Glutamatergic neuron (in vitro differentiated cells): Measurements from ENCODE around the gene EPB41L4A. TPM values are rescaled to one million over a fixed set of nuclear protein-coding genes. Genes with fewer than 3 reads are reported as not detected.
"Not testable (repeated sequence)": the region's sequence is repeated elsewhere in the genome, so short reads cannot be mapped to it uniquely, and the experiment has no call there.

Experiments used
- DNase-seq: peaks from one replicate; pipeline ENCODE4 v3.0.0; 2022
- H3K27ac Mint-ChIP-seq: one replicate; pipeline ENCODE4 v1.8.0; 2020; ENCODE audit warnings: mild to moderate bottlenecking, mixed read lengths, inconsistent platforms; ENCODE audit not compliant: unreplicated experiment
- H3K27me3 Mint-ChIP-seq: one replicate; pipeline ENCODE4 v1.8.0; 2020; ENCODE audit warnings: mild to moderate bottlenecking, moderate library complexity, mixed read lengths, inconsistent platforms; ENCODE audit not compliant: unreplicated experiment
- H3K36me3 Mint-ChIP-seq: one replicate; pipeline ENCODE4 v1.8.0; 2020; ENCODE audit warnings: mild to moderate bottlenecking, mixed read lengths, inconsistent platforms; ENCODE audit not compliant: unreplicated experiment
- H3K4me1 Mint-ChIP-seq: one replicate; pipeline ENCODE4 v1.8.0; 2020; ENCODE audit warnings: mild to moderate bottlenecking, low read depth, mixed read lengths, inconsistent platforms; ENCODE audit not compliant: unreplicated experiment
- H3K4me3 Mint-ChIP-seq: one replicate; pipeline ENCODE4 v1.8.0; 2020; ENCODE audit warnings: mild to moderate bottlenecking, mixed read lengths, inconsistent platforms; ENCODE audit not compliant: unreplicated experiment
- H3K9me3 Mint-ChIP-seq: one replicate; pipeline ENCODE4 v1.8.0; 2020; ENCODE audit warnings: mild to moderate bottlenecking, moderate library complexity, mixed read lengths, inconsistent platforms; ENCODE audit not compliant: unreplicated experiment
- CTCF ChIP-seq: fragments of 200-600 bp; sonication (generic); IDR thresholded peaks from one replicate; pipeline ENCODE4 v1.5.0; 2021; ENCODE audit not compliant: partially characterized antibody, unreplicated experiment
- total RNA-seq: library from RNA; stranded (reverse); fragmentation: NEBNext Ultra II Directional; extraction: Animal tissue kit (Norgen Biotek cat#: 25700); gene quantifications from one replicate; pipeline ENCODE4 v1.2.1, GENCODE V29; 2021; ENCODE audit not compliant: unreplicated experiment

EPB41L4A gene
- total RNA-seq, 1 donor from 2014 or later = 125 TPM

DNA sequence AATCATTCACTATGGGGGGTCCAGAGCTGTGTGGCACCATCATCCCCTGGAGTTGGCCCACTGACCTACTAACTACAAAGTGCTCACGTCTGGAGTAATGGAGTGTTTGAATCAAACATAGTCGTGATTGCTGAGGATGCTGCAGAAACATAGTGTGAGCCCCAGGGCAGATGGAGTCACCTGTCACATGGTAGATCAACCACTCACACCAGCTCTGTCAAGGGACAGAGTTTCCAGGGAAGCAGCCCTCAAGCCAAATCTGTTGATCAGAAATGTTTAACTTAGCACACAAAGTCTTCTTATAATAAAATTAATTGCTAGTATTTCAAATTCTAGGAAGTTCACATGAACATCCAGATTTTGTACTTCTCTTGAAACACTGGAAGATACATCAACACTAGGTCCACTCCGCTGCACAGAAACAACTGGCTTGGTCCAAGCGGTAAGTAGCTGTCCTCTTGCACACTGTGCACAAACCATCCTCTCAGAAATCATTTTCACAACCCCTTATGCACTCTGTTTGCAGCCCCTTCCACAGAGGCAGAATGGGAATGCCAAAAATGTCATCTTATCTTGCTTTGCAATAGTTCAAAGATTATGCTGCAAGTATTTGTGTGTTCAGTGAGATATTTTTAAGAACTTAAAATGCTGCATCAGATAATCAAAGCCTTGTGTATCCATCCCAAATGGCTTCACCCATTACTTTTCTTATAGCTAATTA is 191.0 kb downstream of the EPB41L4A start:
- Mint-ChIP-seq H3K9me3 (no peaks in the 10 kb centered on the region), H3K27ac (no peak overlapping the region)

DNA sequence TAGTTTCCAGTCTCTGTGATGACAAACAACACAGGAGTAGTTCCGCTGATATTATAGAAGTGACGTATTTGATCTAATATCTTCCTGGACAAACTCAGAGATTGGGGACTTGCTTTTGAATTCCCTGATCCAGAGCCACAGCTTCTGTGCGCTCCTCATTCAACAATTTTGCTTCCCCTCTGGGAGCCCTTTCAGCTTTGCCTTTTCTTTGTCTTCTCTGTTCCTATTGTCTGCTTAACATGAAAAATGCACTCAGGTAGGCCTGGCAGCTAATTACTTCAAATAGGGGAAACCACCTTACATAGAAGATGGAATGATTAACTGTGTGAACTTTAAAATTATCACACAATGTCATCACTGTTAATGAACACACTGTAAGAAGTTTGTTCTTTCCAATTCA is 192.9 kb downstream of the EPB41L4A start:
- Mint-ChIP-seq H3K4me1 (peaks cover 4% of the 10 kb centered on the region), H3K9me3 (no peaks in the 10 kb centered on the region), H3K27me3 (no peaks in the 10 kb centered on the region), H3K36me3 (no peaks in the 10 kb centered on the region), H3K4me3 (no peak overlapping the region), H3K27ac (no peak overlapping the region)
- no peak for TF ChIP-seq CTCF
- DNase-seq = no peak

More for the DNA sequence above, 191.0 kb downstream of the EPB41L4A start:
- Mint-ChIP-seq H3K27me3 (no peaks in the 10 kb centered on the region), H3K4me3 (no peak overlapping the region), H3K36me3 (no peaks in the 10 kb centered on the region), H3K4me1 (peaks cover 4% of the 10 kb centered on the region)
- no peak for TF ChIP-seq CTCF
- DNase-seq = no peak

- H3K4me3 Mint-ChIP-seq, H3K9me3 Mint-ChIP-seq, H3K4me1 Mint-ChIP-seq, H3K27ac Mint-ChIP-seq, DNase-seq, H3K36me3 Mint-ChIP-seq, H3K27me3 Mint-ChIP-seq: not testable (repeated sequence)
These were observed 196.1 kb downstream of the EPB41L4A start for GRCh38 chr5:112222997-112223396.

- DNase-seq = no peak
- no peaks in the 10 kb centered on the region for H3K4me1 Mint-ChIP-seq
- no peaks in the 10 kb centered on the region for H3K36me3 Mint-ChIP-seq
- peaks cover 4% of the 10 kb centered on the region for H3K9me3 Mint-ChIP-seq
- H3K4me3 Mint-ChIP-seq = no peak overlapping the region
- no peak overlapping the region for H3K27ac Mint-ChIP-seq
- H3K27me3 Mint-ChIP-seq = peaks cover 2% of the 10 kb centered on the region
- no peak for TF ChIP-seq CTCF
These were observed 197.9 kb downstream of the EPB41L4A start for GRCh38 chr5:112221128-112221527.

- no peak for TF ChIP-seq CTCF
- no peaks in the 10 kb centered on the region for H3K36me3 Mint-ChIP-seq
- H3K9me3 Mint-ChIP-seq = peaks cover 5% of the 10 kb centered on the region
- H3K4me3 Mint-ChIP-seq = no peak overlapping the region
- no peak overlapping the region for H3K27ac Mint-ChIP-seq
- H3K27me3 Mint-ChIP-seq = peaks cover 2% of the 10 kb centered on the region
- no peak for DNase-seq
- no peaks in the 10 kb centered on the region for H3K4me1 Mint-ChIP-seq
These were observed 200.1 kb downstream of the EPB41L4A start for GRCh38 chr5:112219000-112219399.
